Panc1 (cell line): ENCODE data around the gene ARL14EPL. TPM values are rescaled to one million over a fixed set of nuclear protein-coding genes. Genes with fewer than 3 reads are reported as not detected.

ENCODE experiments used
- ATAC-seq: fragments of 200-7000 bp; cut with Tn5 transposase; 2 replicates; pipeline ENCODE4 v1.9.1; 2020; ENCODE audit warnings: mild to moderate bottlenecking, moderate library complexity
- BruUV-seq: library from RNA; stranded (reverse); fragments of 400-500 nt; replicated peaks from 2 replicates; lab custom pipeline; 2021; lab: Mats Ljungman, UMichigan
- CTCF ChIA-PET: fragments of 300-600 bp; sonication (Branson Sonifier 250); formaldehyde crosslinking; loops from one replicate; lab custom pipeline; 2022; ENCODE audit warnings: antibody characterized with exemption; lab: Charles Lee
- POLR2A ChIA-PET: fragments of 300-600 bp; sonication (Branson Sonifier 250); formaldehyde crosslinking; loops from one replicate; lab custom pipeline; 2022; ENCODE audit warnings: antibody characterized with exemption; lab: Charles Lee
- DNase-seq: peaks from one replicate; pipeline ENCODE4 v3.0.0-alpha.2; 2010; ENCODE audit warnings: low read depth, low spot score
- H3K27ac ChIP-seq: 2 replicates; pipeline ENCODE4 v1.5.1; 2011; ENCODE audit warnings: mild to moderate bottlenecking, low read length, inconsistent platforms
- H3K27me3 ChIP-seq: fragments of 200-500 bp; sonication (Bioruptor generic); 2 replicates; pipeline ENCODE4 v1.6.0; 2014; ENCODE audit warnings: low read length, inconsistent platforms; ENCODE audit not compliant: control insufficient read depth, insufficient read depth
- H3K36me3 ChIP-seq: fragments of 200-500 bp; sonication (Bioruptor generic); 2 replicates; pipeline ENCODE4 v1.5.1; 2014; ENCODE audit warnings: inconsistent platforms, mild to moderate bottlenecking, low read length, moderate library complexity; ENCODE audit not compliant: control insufficient read depth, insufficient read depth
- H3K4me1 ChIP-seq: 2 replicates; pipeline ENCODE4 v1.5.1; 2011; ENCODE audit warnings: inconsistent platforms, mild to moderate bottlenecking, low read length, moderate library complexity; ENCODE audit not compliant: control insufficient read depth, insufficient read depth
- H3K4me3 ChIP-seq, 2 experiments: 2 replicates each; pipeline ENCODE4 v1.5.1; 2011 to 2012; ENCODE audit warnings: low read depth in 2 of 2, low read length in 2 of 2, mild to moderate bottlenecking in 2 of 2, inconsistent platforms in 1 of 2, moderate library complexity in 1 of 2
- H3K9me3 ChIP-seq: fragments of 200-500 bp; sonication (Bioruptor generic); 2 replicates; pipeline ENCODE4 v1.5.1; 2014; ENCODE audit warnings: low read depth, mild to moderate bottlenecking, inconsistent platforms, low read length, moderate library complexity; ENCODE audit not compliant: control insufficient read depth, insufficient read depth
- CTCF ChIP-seq: fragments of 450-650 bp; IDR thresholded peaks from 2 replicates; pipeline ENCODE4 v1.5.1; 2017; ENCODE audit warnings: mild to moderate bottlenecking
- POLR2AphosphoS5 ChIP-seq: IDR thresholded peaks from 2 replicates; pipeline ENCODE4 v1.6.1; 2012; ENCODE audit warnings: mild to moderate bottlenecking, low read depth, low read length, moderate library complexity
- SIN3A ChIP-seq: IDR thresholded peaks from 2 replicates; pipeline ENCODE4 v1.6.1; 2012; ENCODE audit warnings: low read depth, mild to moderate bottlenecking, low read length, moderate library complexity, borderline replicate concordance; ENCODE audit not compliant: insufficient read depth
- TCF7L2 ChIP-seq: IDR thresholded peaks from 2 replicates; pipeline ENCODE4 v1.6.1; 2011; ENCODE audit warnings: mild to moderate bottlenecking, low read depth, low read length, inconsistent platforms
- in situ Hi-C: cut with HindIII; loops from 2 replicates; pipeline ENCODE4 v1.10.0; 2016; ENCODE audit warnings: low sequenced_read_pairs, low pct_unique_long_range_greater_than_20kb
- intact Hi-C: fragments of 100-400 bp; cut with micrococcal nuclease; formaldehyde crosslinking; loops from one replicate; pipeline ENCODE4 v1.10.0; 2022; ENCODE audit not compliant: unreplicated experiment
- total RNA-seq: library from RNA; stranded (reverse); gene quantifications from one replicate; pipeline ENCODE4 v1.2.1, GENCODE V29; 2021; ENCODE audit not compliant: unreplicated experiment
- TF ChIP-seq, protein P1 (sequence below), 2 experiments: IDR thresholded peaks; 2 replicates each; pipeline ENCODE4 v1.6.1; 2011 to 2012; ENCODE audit warnings: low read depth in 2 of 2, control low read depth in 1 of 2, low read length in 1 of 2, mild to moderate bottlenecking in 1 of 2, moderate library complexity in 1 of 2; ENCODE audit not compliant: insufficient read depth in 1 of 2

The ARL14EPL gene
- total RNA-seq, 1 experiment from 2014 or later, result not detected

DNA sequence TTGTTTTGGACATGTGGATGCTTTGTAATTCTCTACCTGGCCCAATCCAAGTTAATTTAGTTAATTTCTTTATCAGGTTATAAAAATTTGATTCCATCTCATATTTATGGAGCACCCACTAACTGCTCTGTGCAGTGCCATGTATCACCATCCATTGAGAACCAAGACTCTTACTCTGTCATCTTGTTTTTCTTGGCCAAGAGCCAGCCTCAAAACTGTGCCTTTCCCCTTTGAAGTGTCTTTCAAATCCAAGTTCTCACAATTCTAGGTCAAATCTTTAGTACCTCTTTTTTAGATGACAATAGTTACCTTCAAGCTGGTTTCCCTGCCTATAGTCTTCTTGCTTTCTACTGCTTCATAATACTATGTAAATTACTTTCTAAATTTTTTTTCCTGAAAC is 55.8 kb downstream of the ARL14EPL start:
- in situ Hi-C loops, result no loop called here

GRCh38 chr5:116090302-116090701 is 58.0 kb downstream of the ARL14EPL start:
- Histone ChIP-seq H3K36me3 (peaks cover 25% of the 10 kb centered on the region), H3K27ac (no peak overlapping the region), H3K9me3 (no peaks in the 10 kb centered on the region), H3K27me3 (no peaks in the 10 kb centered on the region), H3K4me3 (no peak overlapping the region), H3K4me1 (peaks cover 7% of the 10 kb centered on the region; the same call in 1 of the 2 replicates)
- no peak for TF ChIP-seq CTCF
- TF ChIP-seq, protein P1, sequence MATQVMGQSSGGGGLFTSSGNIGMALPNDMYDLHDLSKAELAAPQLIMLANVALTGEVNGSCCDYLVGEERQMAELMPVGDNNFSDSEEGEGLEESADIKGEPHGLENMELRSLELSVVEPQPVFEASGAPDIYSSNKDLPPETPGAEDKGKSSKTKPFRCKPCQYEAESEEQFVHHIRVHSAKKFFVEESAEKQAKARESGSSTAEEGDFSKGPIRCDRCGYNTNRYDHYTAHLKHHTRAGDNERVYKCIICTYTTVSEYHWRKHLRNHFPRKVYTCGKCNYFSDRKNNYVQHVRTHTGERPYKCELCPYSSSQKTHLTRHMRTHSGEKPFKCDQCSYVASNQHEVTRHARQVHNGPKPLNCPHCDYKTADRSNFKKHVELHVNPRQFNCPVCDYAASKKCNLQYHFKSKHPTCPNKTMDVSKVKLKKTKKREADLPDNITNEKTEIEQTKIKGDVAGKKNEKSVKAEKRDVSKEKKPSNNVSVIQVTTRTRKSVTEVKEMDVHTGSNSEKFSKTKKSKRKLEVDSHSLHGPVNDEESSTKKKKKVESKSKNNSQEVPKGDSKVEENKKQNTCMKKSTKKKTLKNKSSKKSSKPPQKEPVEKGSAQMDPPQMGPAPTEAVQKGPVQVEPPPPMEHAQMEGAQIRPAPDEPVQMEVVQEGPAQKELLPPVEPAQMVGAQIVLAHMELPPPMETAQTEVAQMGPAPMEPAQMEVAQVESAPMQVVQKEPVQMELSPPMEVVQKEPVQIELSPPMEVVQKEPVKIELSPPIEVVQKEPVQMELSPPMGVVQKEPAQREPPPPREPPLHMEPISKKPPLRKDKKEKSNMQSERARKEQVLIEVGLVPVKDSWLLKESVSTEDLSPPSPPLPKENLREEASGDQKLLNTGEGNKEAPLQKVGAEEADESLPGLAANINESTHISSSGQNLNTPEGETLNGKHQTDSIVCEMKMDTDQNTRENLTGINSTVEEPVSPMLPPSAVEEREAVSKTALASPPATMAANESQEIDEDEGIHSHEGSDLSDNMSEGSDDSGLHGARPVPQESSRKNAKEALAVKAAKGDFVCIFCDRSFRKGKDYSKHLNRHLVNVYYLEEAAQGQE (IDR thresholded peaks at IDR 0.05; ENCODE audit: insufficient read depth in 1 of 2, low read depth in 2 of 2, low read length in 1 of 2), result no peak
- TF ChIP-seq SIN3A, result no peak
- TF ChIP-seq POLR2AphosphoS5, result no peak
- no peak for TF ChIP-seq TCF7L2
- ATAC-seq, result no peak
- DNase-seq, result no peak
- intact Hi-C loops (no loop called here), in situ Hi-C loops (no loop called here)
- ChIA-PET CTCF (no interaction called here), POLR2A (no interaction called here)
- BruUV-seq, result no TSS peak

More for the DNA sequence above, 55.8 kb downstream of the ARL14EPL start:
- DNase-seq (no peak), ATAC-seq (no peak)
- Histone ChIP-seq H3K4me3 (no peak overlapping the region), H3K27ac (no peak overlapping the region), H3K27me3 (no peaks in the 10 kb centered on the region), H3K9me3 (no peaks in the 10 kb centered on the region), H3K36me3 (peaks cover 31% of the 10 kb centered on the region), H3K4me1 (peaks cover 12% of the 10 kb centered on the region)
- TF ChIP-seq SIN3A (no peak), POLR2AphosphoS5 (no peak), TCF7L2 (no peak), CTCF (no peak)
- TF ChIP-seq, protein P1 (IDR thresholded peaks at IDR 0.05; ENCODE audit: insufficient read depth in 1 of 2, low read depth in 2 of 2, low read length in 1 of 2), result no peak
- no TSS peak for BruUV-seq
- POLR2A ChIA-PET, result no interaction called here
- intact Hi-C loops, result no loop called here
- CTCF ChIA-PET, result no interaction called here
